GM12878 (cell line): ENCODE data around the gene NFIL3. TPM values are rescaled to one million over a fixed set of nuclear protein-coding genes. Genes with fewer than 3 reads are reported as not detected.

ENCODE experiments used
- ATAC-seq: fragments of 200-7000 bp; cut with Tn5 transposase; 3 replicates; pipeline ENCODE4 v1.9.1; 2020; ENCODE audit warnings: mild to moderate bottlenecking, moderate library complexity
- BruUV-seq: library from RNA; stranded (reverse); fragments of 400-500 nt; replicated peaks from 2 replicates; lab custom pipeline; 2021; lab: Mats Ljungman, UMichigan
- CTCF ChIA-PET: fragments of 300-600 bp; sonication (Branson Sonifier 250); formaldehyde crosslinking; extraction: SDS; loops from one replicate; lab custom pipeline; 2021; ENCODE audit warnings: inconsistent platforms; lab: Yijun Ruan, JAX
- POLR2A ChIA-PET: fragments of 350-600 bp; formaldehyde crosslinking; extraction: SDS; loops from one replicate; lab custom pipeline; 2021; ENCODE audit warnings: inconsistent platforms; lab: Charles Lee
- RAD21 ChIA-PET: fragments of 300-600 bp; sonication (Branson Sonifier 250); formaldehyde crosslinking; loops from one replicate; lab custom pipeline; 2023; ENCODE audit warnings: antibody characterized with exemption; ENCODE audit not compliant: unreplicated experiment; lab: Charles Lee
- SMC1A ChIA-PET: fragments of 300-600 bp; sonication (Branson Sonifier 250); formaldehyde crosslinking; loops from one replicate; lab custom pipeline; 2023; ENCODE audit not compliant: unreplicated experiment, uncharacterized antibody; lab: Charles Lee
- DNase-seq: peaks from one replicate; pipeline ENCODE4 v3.0.0-alpha.2; 2011; ENCODE audit warnings: low read depth, low spot score
- FAIRE-seq: peaks from 3 replicates; lab custom pipeline; 2011; peaks lifted over from hg19 to GRCh38; lab: Jason Lieb, UNC
- H2AFZ ChIP-seq: 2 replicates; pipeline ENCODE4 v1.6.0; 2011; ENCODE audit warnings: low read depth, low read length, control low read depth; ENCODE audit not compliant: control insufficient read depth
- H3K27ac ChIP-seq: 2 replicates; pipeline ENCODE4 v1.5.1; 2011; ENCODE audit warnings: control low read depth; ENCODE audit not compliant: control insufficient read depth, insufficient read depth
- H3K27me3 ChIP-seq, 2 experiments: replicated peaks in 1 of 2; 2 replicates each; pipeline versions ENCODE4 v1.6.0 to v1.6.1; 2011; ENCODE audit warnings: low read length in 1 of 2; ENCODE audit not compliant: control insufficient read depth in 2 of 2, insufficient read depth in 2 of 2
- H3K36me3 ChIP-seq, 2 experiments: 2 replicates each; pipeline ENCODE4 v1.5.1; 2011; ENCODE audit warnings: low read length in 1 of 2; ENCODE audit not compliant: control insufficient read depth in 2 of 2, insufficient read depth in 2 of 2
- H3K4me1 ChIP-seq: 2 replicates; pipeline ENCODE4 v1.6.1; 2011; ENCODE audit warnings: mild to moderate bottlenecking, low read length, moderate library complexity, mixed read lengths; ENCODE audit not compliant: control insufficient read depth, insufficient read depth
- H3K4me2 ChIP-seq: 2 replicates; pipeline ENCODE4 v1.6.0; 2011; ENCODE audit warnings: control low read depth; ENCODE audit not compliant: control insufficient read depth, insufficient read depth
- H3K4me3 ChIP-seq: fragments of 200-600 bp; sonication (generic); 2 replicates; pipeline ENCODE4 v1.5.1; 2016
- H3K79me2 ChIP-seq: 2 replicates; pipeline ENCODE4 v1.6.0; 2011; ENCODE audit warnings: low read length; ENCODE audit not compliant: control insufficient read depth, insufficient read depth
- H3K9ac ChIP-seq: 2 replicates; pipeline ENCODE4 v1.8.0; 2011; ENCODE audit warnings: low read length, control low read depth, mixed read lengths; ENCODE audit not compliant: control insufficient read depth, insufficient read depth
- H3K9me3 ChIP-seq: replicated peaks from 3 replicates; pipeline ENCODE4 v1.5.1; 2011; ENCODE audit warnings: mild to moderate bottlenecking, low read length; ENCODE audit not compliant: control insufficient read depth, insufficient read depth
- H4K20me1 ChIP-seq: 2 replicates; pipeline ENCODE4 v1.6.0; 2011; ENCODE audit not compliant: control insufficient read depth, insufficient read depth
- BACH1 ChIP-seq: fragments of 450-650 bp; IDR thresholded peaks from 2 replicates; pipeline ENCODE4 v1.6.1; 2017; ENCODE audit warnings: mild to moderate bottlenecking, borderline replicate concordance
- BHLHE40 ChIP-seq, 2 experiments: fragments of 450-650 bp in 1 of 2; IDR thresholded peaks; 2 replicates each; pipeline ENCODE4 v1.6.1; 2011 to 2017; ENCODE audit warnings: low read depth in 2 of 2, borderline replicate concordance in 1 of 2, improper control_type of control experiment in 1 of 2, low read length in 1 of 2, mild to moderate bottlenecking in 1 of 2
- BRCA1 ChIP-seq: IDR thresholded peaks from 2 replicates; pipeline ENCODE4 v1.6.1; 2011; ENCODE audit warnings: low read depth, low read length, improper control_type of control experiment
- FOXM1 ChIP-seq: IDR thresholded peaks from 2 replicates; pipeline ENCODE4 v1.6.1; 2012; ENCODE audit warnings: low read depth, mild to moderate bottlenecking, inconsistent platforms, low read length, moderate library complexity
- GABPA ChIP-seq: IDR thresholded peaks from 2 replicates; pipeline ENCODE4 v1.6.1; 2014; ENCODE audit warnings: antibody characterized with exemption, low read depth, mild to moderate bottlenecking, inconsistent platforms
- KDM1A ChIP-seq: fragments of 200-600 bp; sonication (generic); IDR thresholded peaks from 2 replicates; pipeline ENCODE4 v1.6.1; 2016; ENCODE audit warnings: borderline replicate concordance
- NFIC ChIP-seq: IDR thresholded peaks from 2 replicates; pipeline ENCODE4 v1.6.1; 2012; ENCODE audit warnings: low read depth, mild to moderate bottlenecking, inconsistent platforms, low read length, moderate library complexity
- NFYA ChIP-seq: IDR thresholded peaks from 2 replicates; pipeline ENCODE4 v1.6.1; 2011; ENCODE audit warnings: low read depth, mild to moderate bottlenecking, low read length, improper control_type of control experiment, borderline replicate concordance
- NR2F1 ChIP-seq: fragments of 450-650 bp; conservative IDR thresholded peaks from 2 replicates; pipeline ENCODE4 v1.6.1; 2017; ENCODE audit warnings: mild to moderate bottlenecking
- PAX8 ChIP-seq: fragments of 450-650 bp; IDR thresholded peaks from 2 replicates; pipeline ENCODE4 v1.6.1; 2017; ENCODE audit warnings: mild to moderate bottlenecking, moderate library complexity
- RELB ChIP-seq: fragments of 450-650 bp; IDR thresholded peaks from 2 replicates; pipeline ENCODE4 v1.6.1; 2017; ENCODE audit warnings: low read depth, mild to moderate bottlenecking, moderate library complexity
- RUNX3 ChIP-seq: IDR thresholded peaks from 2 replicates; pipeline ENCODE4 v1.6.1; 2012; ENCODE audit warnings: low read length, inconsistent platforms
- SRF ChIP-seq, 2 experiments: IDR thresholded peaks; 2 replicates each; pipeline ENCODE4 v1.6.1; 2011; ENCODE audit warnings: low read depth in 2 of 2, low read length in 2 of 2, mild to moderate bottlenecking in 1 of 2, moderate library complexity in 1 of 2
- TARDBP ChIP-seq: IDR thresholded peaks from 2 replicates; pipeline ENCODE4 v1.6.1; 2016; ENCODE audit warnings: borderline replicate concordance
- TCF7 ChIP-seq: IDR thresholded peaks from 2 replicates; pipeline ENCODE4 v1.6.1; 2014; ENCODE audit warnings: antibody characterized with exemption, borderline replicate concordance
- ZZZ3 ChIP-seq: IDR thresholded peaks from 2 replicates; pipeline ENCODE4 v1.6.1; 2011; ENCODE audit warnings: low read depth; ENCODE audit not compliant: control insufficient read depth, insufficient read length
- WGBS: methylation state at CpG from one replicate; pipeline ENCODE4 v1.1.6; 2016; ENCODE audit warnings: low lambda C conversion rate; ENCODE audit not compliant: insufficient replicate concordance, insufficient coverage; ENCODE audit errors: missing lambda C conversion rate; 5-methylcytosine and 5-hydroxymethylcytosine counted together
- in situ Hi-C: fragments of 300-500 bp; cut with MboI; formaldehyde crosslinking; loops from 9 replicates; pipeline ENCODE4 v1.14.3; 2018; ENCODE audit warnings: mixed read lengths
- intact Hi-C: fragments of 100-400 bp; cut with micrococcal nuclease; formaldehyde crosslinking; loops from one replicate; pipeline ENCODE4 v1.14.2; 2022; ENCODE audit not compliant: unreplicated experiment
- polyA plus RNA-seq, 11 experiments: library from polyadenylated mRNA; depleted of rRNA in 4 of 11; unstranded in 6 of 11; stranded (reverse) in 5 of 11; fragments of >200 nt; fragmentation: Nextera tagmentation in 4 of 11; fragmentation: Illumina TruSeq in 1 of 11; extraction: Ambion mirVana in 4 of 11; extraction: Trizol in 1 of 11; gene quantifications; 1 replicate in 1 of 11; 2 replicates in 10 of 11; pipeline versions ENCODE4 v1.2.1 to v1.2.3, GENCODE V29; 2011 to 2016; ENCODE audit warnings: inconsistent platforms in 2 of 11, missing spikeins in 2 of 11, low read depth in 1 of 11
- total RNA-seq, 4 experiments: library from RNA; depleted of rRNA in 3 of 4; stranded (reverse); fragments of >200 nt in 3 of 4; fragmentation: Illumina TruSeq in 1 of 4; extraction: Trizol in 1 of 4; gene quantifications; 2 replicates each; pipeline versions ENCODE4 v1.2.1 to v1.2.3, GENCODE V29; 2013 to 2021

Gene NFIL3
- total and polyA plus RNA-seq, 10 of the 15 experiments (the other 5 are each of a cell fraction or from before 2014, with no cell fraction given) = 0.18 to 1.0 (median 0.36) TPM; not detected in 3

DNA sequence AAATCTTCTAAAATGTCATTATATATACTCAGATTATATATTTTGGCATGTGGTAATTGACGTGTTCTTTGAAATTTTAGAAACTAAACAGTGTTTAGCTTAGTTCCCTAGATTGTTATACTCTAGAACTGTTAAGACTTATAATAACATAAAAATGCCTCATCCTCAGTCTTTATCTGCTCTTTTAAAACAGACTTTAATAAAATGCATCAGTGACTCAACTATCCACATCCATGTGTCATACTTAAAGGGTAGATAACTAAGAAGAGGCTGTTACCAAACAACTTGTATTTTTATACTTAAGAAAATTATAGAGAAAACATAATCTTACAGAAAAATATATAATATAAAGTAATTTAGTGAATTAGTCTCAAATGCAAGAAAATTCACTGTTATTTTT lies 15.2 kb downstream of the NFIL3 start:
- intact Hi-C loops = no loop called here
- Histone ChIP-seq H3K4me2 (no peak overlapping the region), H3K9ac (no peak overlapping the region), H3K36me3 (no peaks in the 10 kb centered on the region; a peak in 1 of 4 replicates), H3K27me3 (no peaks in the 10 kb centered on the region; a peak in 1 of 4 replicates), H3K79me2 (no peaks in the 10 kb centered on the region), H3K27ac (no peak overlapping the region), H4K20me1 (no peaks in the 10 kb centered on the region), H3K4me1 (no peaks in the 10 kb centered on the region), H3K9me3 (no peaks in the 10 kb centered on the region), H2AFZ (no peak overlapping the region), H3K4me3 (no peak overlapping the region)
- no TSS peak for BruUV-seq
- SMC1A ChIA-PET = no interaction called here
- RAD21 ChIA-PET = no interaction called here
- ATAC-seq (no peak), DNase-seq (no peak), FAIRE-seq (no peak)
- 100% methylated on average over 1 of the region's 1 CpG for WGBS
- POLR2A ChIA-PET = no interaction called here
- CTCF ChIA-PET = no interaction called here
- in situ Hi-C loops = no loop called here
- TF ChIP-seq RUNX3 (no peak), BHLHE40 (IDR thresholded peaks at IDR 0.05; ENCODE audit: borderline replicate concordance in 1 of 2, low read depth in 2 of 2, low read length in 1 of 2) (no peak), FOXM1 (no peak), RELB (no peak), KDM1A (no peak), TARDBP (no peak), BRCA1 (no peak), SRF (IDR thresholded peaks at IDR 0.05; ENCODE audit: low read depth in 2 of 2, low read length in 2 of 2) (no peak), BACH1 (no peak), TCF7 (no peak), GABPA (no peak), NR2F1 (no peak), PAX8 (no peak), NFYA (no peak), ZZZ3 (no peak), NFIC (no peak)
